H9 (cell line): ENCODE measurements around the gene CCNI2. TPM values are rescaled to one million over a fixed set of nuclear protein-coding genes. Genes with fewer than 3 reads are reported as not detected.

ENCODE experiments used
- DNase-seq: peaks from one replicate; pipeline ENCODE4 v3.0.0-alpha.2; 2017
- H2AFZ ChIP-seq: one replicate; pipeline ENCODE4 v1.6.1; 2013; ENCODE audit warnings: mild to moderate bottlenecking, low read length, control low read depth, moderate library complexity
- H2AK5ac ChIP-seq: 2 replicates; pipeline ENCODE4 v1.6.1; 2013; ENCODE audit warnings: low read length, control low read depth, mixed read lengths; ENCODE audit not compliant: insufficient read length
- H2BK120ac ChIP-seq: one replicate; pipeline ENCODE4 v1.6.1; 2013; ENCODE audit warnings: low read depth, mild to moderate bottlenecking, low read length, control low read depth, inconsistent platforms; ENCODE audit not compliant: poor library complexity, severe bottlenecking
- H2BK12ac ChIP-seq: 2 replicates; pipeline ENCODE4 v1.6.1; 2013; ENCODE audit warnings: low read length, control low read depth, mixed read lengths, low read depth; ENCODE audit not compliant: insufficient read length
- H2BK15ac ChIP-seq: 2 replicates; pipeline ENCODE4 v1.6.1; 2013; ENCODE audit warnings: low read depth, low read length, control low read depth
- H2BK20ac ChIP-seq: one replicate; pipeline ENCODE4 v1.6.1; 2013; ENCODE audit warnings: low read depth, mild to moderate bottlenecking, low read length, control low read depth, inconsistent platforms; ENCODE audit not compliant: poor library complexity, severe bottlenecking
- H2BK5ac ChIP-seq: 2 replicates; pipeline ENCODE4 v1.6.1; 2013; ENCODE audit warnings: low read length, control low read depth, mixed read lengths; ENCODE audit not compliant: insufficient read length
- H3K14ac ChIP-seq: 2 replicates; pipeline ENCODE4 v1.6.1; 2013; ENCODE audit warnings: low read length, control low read depth; ENCODE audit not compliant: insufficient read depth
- H3K18ac ChIP-seq: 2 replicates; pipeline ENCODE4 v1.6.1; 2013; ENCODE audit warnings: low read depth, mild to moderate bottlenecking, mixed read lengths, low read length, control low read depth; ENCODE audit not compliant: insufficient read length
- H3K23ac ChIP-seq: 2 replicates; pipeline ENCODE4 v1.6.1; 2013; ENCODE audit warnings: low read length, control low read depth, mixed read lengths, low read depth; ENCODE audit not compliant: insufficient read length
- H3K23me2 ChIP-seq: 2 replicates; pipeline ENCODE4 v1.6.1; 2013; ENCODE audit warnings: low read depth, mild to moderate bottlenecking, mixed read lengths, low read length, control low read depth; ENCODE audit not compliant: insufficient read length, poor library complexity, severe bottlenecking
- H3K27ac ChIP-seq: 2 replicates; pipeline ENCODE4 v1.5.1; 2013; ENCODE audit warnings: low read length, control low read depth, mixed read lengths, low read depth; ENCODE audit not compliant: insufficient read length
- H3K27me3 ChIP-seq: 2 replicates; pipeline ENCODE4 v1.6.1; 2013; ENCODE audit warnings: low read length, control low read depth, inconsistent platforms; ENCODE audit not compliant: insufficient read depth
- H3K4ac ChIP-seq: 2 replicates; pipeline ENCODE4 v1.6.1; 2013; ENCODE audit warnings: low read depth, mild to moderate bottlenecking, control low read depth, inconsistent platforms, low read length, moderate library complexity
- H3K4me1 ChIP-seq: 2 replicates; pipeline ENCODE4 v1.6.1; 2013; ENCODE audit warnings: low read length, control low read depth, inconsistent platforms; ENCODE audit not compliant: insufficient read depth
- H3K4me2 ChIP-seq: 2 replicates; pipeline ENCODE4 v1.6.1; 2013; ENCODE audit warnings: low read length, control low read depth, mixed read lengths; ENCODE audit not compliant: insufficient read length, insufficient read depth
- H3K56ac ChIP-seq: 2 replicates; pipeline ENCODE4 v1.6.1; 2013; ENCODE audit warnings: low read depth, mild to moderate bottlenecking, mixed read lengths, low read length, control low read depth; ENCODE audit not compliant: insufficient read length
- H3K79me1 ChIP-seq: 2 replicates; pipeline ENCODE4 v1.6.1; 2013; ENCODE audit warnings: low read depth, mild to moderate bottlenecking, moderate library complexity, low read length, control low read depth, inconsistent platforms; ENCODE audit not compliant: insufficient read depth, poor library complexity, severe bottlenecking
- H3K79me2 ChIP-seq: 2 replicates; pipeline ENCODE4 v1.6.1; 2013; ENCODE audit warnings: low read length, control low read depth, inconsistent platforms; ENCODE audit not compliant: insufficient read depth
- H3K9ac ChIP-seq: 2 replicates; pipeline ENCODE4 v1.6.1; 2013; ENCODE audit warnings: low read length, control low read depth, mixed read lengths; ENCODE audit not compliant: insufficient read length; ENCODE audit errors: extremely low read depth
- H3K9me3 ChIP-seq: one replicate; pipeline ENCODE4 v1.6.1; 2013; ENCODE audit warnings: low read depth, low read length, inconsistent platforms; ENCODE audit not compliant: control insufficient read depth
- H3T11ph ChIP-seq: one replicate; pipeline ENCODE4 v1.6.1; 2013; ENCODE audit warnings: mild to moderate bottlenecking, low read length, control low read depth, inconsistent platforms
- H4K20me1 ChIP-seq: one replicate; pipeline ENCODE4 v1.6.1; 2013; ENCODE audit not compliant: control insufficient read depth, insufficient read length, insufficient read depth
- H4K5ac ChIP-seq: 2 replicates; pipeline ENCODE4 v1.6.1; 2013; ENCODE audit warnings: low read depth, mild to moderate bottlenecking, mixed read lengths, low read length, control low read depth; ENCODE audit not compliant: insufficient read length
- H4K8ac ChIP-seq: replicated peaks from 2 replicates; pipeline ENCODE4 v1.6.1; 2013; ENCODE audit warnings: low read length, control low read depth, mixed read lengths, low read depth; ENCODE audit not compliant: insufficient read length
- H4K91ac ChIP-seq: 2 replicates; pipeline ENCODE4 v1.6.1; 2013; ENCODE audit warnings: low read depth, mild to moderate bottlenecking, moderate library complexity, mixed read lengths, low read length, control low read depth; ENCODE audit not compliant: insufficient read length
- H3K27ac Mint-ChIP-seq, 3 experiments: 2 replicates in 2 of 3; 3 replicates in 1 of 3; pipeline ENCODE4 v1.8.0; 2020 to 2021; ENCODE audit warnings: mixed read lengths in 3 of 3, mild to moderate bottlenecking in 1 of 3, moderate library complexity in 1 of 3
- H3K27me3 Mint-ChIP-seq: 2 replicates; pipeline ENCODE4 v1.8.0; 2021; ENCODE audit warnings: low read depth, mild to moderate bottlenecking, moderate library complexity, mixed read lengths
- H3K36me3 Mint-ChIP-seq, 3 experiments: 2 replicates in 2 of 3; 3 replicates in 1 of 3; pipeline ENCODE4 v1.8.0; 2020 to 2021; ENCODE audit warnings: low read depth in 3 of 3, mixed read lengths in 3 of 3; ENCODE audit not compliant: insufficient read depth in 1 of 3
- H3K4me1 Mint-ChIP-seq, 2 experiments: 2 replicates each; pipeline ENCODE4 v1.8.0; 2020; ENCODE audit warnings: mixed read lengths in 2 of 2
- H3K4me3 Mint-ChIP-seq, 2 experiments: 2 replicates in 1 of 2; 3 replicates in 1 of 2; pipeline ENCODE4 v1.8.0; 2020 to 2021; ENCODE audit warnings: mild to moderate bottlenecking in 2 of 2, mixed read lengths in 2 of 2, moderate library complexity in 1 of 2
- H3K9me3 Mint-ChIP-seq, 2 experiments: 2 replicates in 1 of 2; 3 replicates in 1 of 2; pipeline ENCODE4 v1.8.0; 2020; ENCODE audit warnings: mild to moderate bottlenecking in 2 of 2, mixed read lengths in 2 of 2, moderate library complexity in 1 of 2
- WGBS: extraction: QIAGEN DNeasy Blood & Tissue Kit; methylation state at CpG from one replicate; pipeline ENCODE4 v1.1.7; 2013; ENCODE audit warnings: missing lambda C conversion rate, low lambda C conversion rate, mixed read lengths; ENCODE audit not compliant: insufficient read length; ENCODE audit errors: extremely low coverage; 5-methylcytosine and 5-hydroxymethylcytosine counted together
- total RNA-seq: library from RNA; stranded (reverse); gene quantifications from 2 replicates; pipeline ENCODE4 v1.2.1, GENCODE V29; 2021
- TF ChIP-seq, protein P1 (sequence below): fragments of 200-600 bp; sonication (generic); conservative IDR thresholded peaks from 3 replicates; pipeline ENCODE4 v1.8.0; 2021; ENCODE audit warnings: antibody characterized with exemption, mild to moderate bottlenecking

CCNI2 gene
- total RNA-seq, 1 experiment from 2014 or later = 0.57 TPM

DNA sequence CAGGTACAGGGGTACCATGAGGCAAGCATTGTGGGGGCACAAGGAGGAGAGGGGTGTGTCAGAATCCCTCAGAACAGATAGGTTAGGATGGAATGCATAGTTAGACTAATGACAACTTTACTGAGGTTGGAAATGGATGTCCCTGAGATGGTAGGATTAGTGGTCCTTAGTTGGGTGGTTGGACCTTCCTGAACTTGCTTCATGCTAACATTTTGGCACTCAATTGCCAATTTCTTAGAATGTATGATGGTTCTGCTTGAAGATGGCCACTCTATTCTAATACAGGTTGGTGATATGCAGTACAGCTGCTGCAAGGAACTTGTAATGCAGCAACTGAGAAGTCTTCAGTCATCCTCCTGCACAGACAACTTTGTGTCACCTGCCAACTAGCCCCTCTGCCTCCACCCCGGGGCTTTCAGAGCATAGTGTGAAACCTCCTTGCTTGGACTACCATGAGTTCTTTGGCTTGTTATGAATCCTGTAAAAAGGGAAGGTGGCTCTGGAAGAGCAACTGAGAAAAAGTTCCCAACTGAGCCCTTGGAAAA is 5.4 kb downstream of the CCNI2 start:
- H3T11ph ChIP-seq = no peak overlapping the region
- H3K23ac ChIP-seq = no peak overlapping the region
- no peaks in the 10 kb centered on the region for H4K20me1 ChIP-seq
- no peak overlapping the region for H4K91ac ChIP-seq
- H3K14ac ChIP-seq = no peak overlapping the region
- no peaks in the 10 kb centered on the region for H3K4me1 ChIP-seq
- no peak overlapping the region for H3K27ac ChIP-seq
- H2BK5ac ChIP-seq = no peak overlapping the region
- no peak overlapping the region for H2AFZ ChIP-seq
- DNase-seq = no peak
- no peak overlapping the region for H4K8ac ChIP-seq
- peaks cover 21 to 32% of the 10 kb centered on the region in 2 experiments for H3K4me1 Mint-ChIP-seq
- H3K9ac ChIP-seq = no peak overlapping the region
- no peak overlapping the region for H4K5ac ChIP-seq
- no CpG with 5 or more reads among the region's 1 CpG for WGBS
- H3K4me2 ChIP-seq = no peak overlapping the region
- H3K9me3 Mint-ChIP-seq = peaks cover 0 to 3% of the 10 kb centered on the region in 2 experiments; a peak in 1 of 5 replicates
- peaks cover 1% of the 10 kb centered on the region for H3K23me2 ChIP-seq
- no peak overlapping the region for H3K4ac ChIP-seq
- H2BK120ac ChIP-seq = no peak overlapping the region
- H3K9me3 ChIP-seq = no peaks in the 10 kb centered on the region
- H3K79me2 ChIP-seq = no peaks in the 10 kb centered on the region
- TF ChIP-seq, protein P1, sequence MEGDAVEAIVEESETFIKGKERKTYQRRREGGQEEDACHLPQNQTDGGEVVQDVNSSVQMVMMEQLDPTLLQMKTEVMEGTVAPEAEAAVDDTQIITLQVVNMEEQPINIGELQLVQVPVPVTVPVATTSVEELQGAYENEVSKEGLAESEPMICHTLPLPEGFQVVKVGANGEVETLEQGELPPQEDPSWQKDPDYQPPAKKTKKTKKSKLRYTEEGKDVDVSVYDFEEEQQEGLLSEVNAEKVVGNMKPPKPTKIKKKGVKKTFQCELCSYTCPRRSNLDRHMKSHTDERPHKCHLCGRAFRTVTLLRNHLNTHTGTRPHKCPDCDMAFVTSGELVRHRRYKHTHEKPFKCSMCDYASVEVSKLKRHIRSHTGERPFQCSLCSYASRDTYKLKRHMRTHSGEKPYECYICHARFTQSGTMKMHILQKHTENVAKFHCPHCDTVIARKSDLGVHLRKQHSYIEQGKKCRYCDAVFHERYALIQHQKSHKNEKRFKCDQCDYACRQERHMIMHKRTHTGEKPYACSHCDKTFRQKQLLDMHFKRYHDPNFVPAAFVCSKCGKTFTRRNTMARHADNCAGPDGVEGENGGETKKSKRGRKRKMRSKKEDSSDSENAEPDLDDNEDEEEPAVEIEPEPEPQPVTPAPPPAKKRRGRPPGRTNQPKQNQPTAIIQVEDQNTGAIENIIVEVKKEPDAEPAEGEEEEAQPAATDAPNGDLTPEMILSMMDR = no peak
- no peak overlapping the region; a peak in 1 of 7 replicates for H3K27ac Mint-ChIP-seq
- H2BK20ac ChIP-seq = no peak overlapping the region
- peaks cover 11% of the 10 kb centered on the region; the same call in 1 of the 2 replicates for H3K27me3 ChIP-seq
- no peak overlapping the region for H3K56ac ChIP-seq
- H3K18ac ChIP-seq = no peak overlapping the region
- H2BK12ac ChIP-seq = no peak overlapping the region
- no peak overlapping the region for H3K4me3 Mint-ChIP-seq
- H2BK15ac ChIP-seq = no peak overlapping the region
- H2AK5ac ChIP-seq = no peak overlapping the region
- H3K27me3 Mint-ChIP-seq = peaks cover 41% of the 10 kb centered on the region
- peaks cover 0 to 3% (median 0%) of the 10 kb centered on the region in 3 experiments; a peak in 2 of 7 replicates for H3K36me3 Mint-ChIP-seq
- H3K79me1 ChIP-seq = no peaks in the 10 kb centered on the region
